ENCODE data around the gene ETHE1.

GRCh38 chr19:43564800-43565199, 37.8 kb upstream of the ETHE1 start:
- TF ChIP-seq, protein P1, sequence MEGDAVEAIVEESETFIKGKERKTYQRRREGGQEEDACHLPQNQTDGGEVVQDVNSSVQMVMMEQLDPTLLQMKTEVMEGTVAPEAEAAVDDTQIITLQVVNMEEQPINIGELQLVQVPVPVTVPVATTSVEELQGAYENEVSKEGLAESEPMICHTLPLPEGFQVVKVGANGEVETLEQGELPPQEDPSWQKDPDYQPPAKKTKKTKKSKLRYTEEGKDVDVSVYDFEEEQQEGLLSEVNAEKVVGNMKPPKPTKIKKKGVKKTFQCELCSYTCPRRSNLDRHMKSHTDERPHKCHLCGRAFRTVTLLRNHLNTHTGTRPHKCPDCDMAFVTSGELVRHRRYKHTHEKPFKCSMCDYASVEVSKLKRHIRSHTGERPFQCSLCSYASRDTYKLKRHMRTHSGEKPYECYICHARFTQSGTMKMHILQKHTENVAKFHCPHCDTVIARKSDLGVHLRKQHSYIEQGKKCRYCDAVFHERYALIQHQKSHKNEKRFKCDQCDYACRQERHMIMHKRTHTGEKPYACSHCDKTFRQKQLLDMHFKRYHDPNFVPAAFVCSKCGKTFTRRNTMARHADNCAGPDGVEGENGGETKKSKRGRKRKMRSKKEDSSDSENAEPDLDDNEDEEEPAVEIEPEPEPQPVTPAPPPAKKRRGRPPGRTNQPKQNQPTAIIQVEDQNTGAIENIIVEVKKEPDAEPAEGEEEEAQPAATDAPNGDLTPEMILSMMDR (IDR thresholded peaks at IDR 0.05) = no peak
- TF ChIP-seq EP300 (IDR thresholded peaks at IDR 0.05) = no peak
